Measurements from ENCODE around the gene FASTK. TPM values are rescaled to one million over a fixed set of nuclear protein-coding genes. Genes with fewer than 3 reads are reported as not detected.

FASTK gene
- total and polyA plus RNA-seq, 2 donors (not counting 3 experiments of a cell fraction or from before 2014, with no cell fraction given) = 73.3 to 113 TPM

- Histone ChIP-seq H3K36me3 (ENCODE audit: control insufficient read depth in 2 of 2, extremely low read depth in 1 of 2, insufficient read depth in 2 of 2, low read length in 2 of 2) (peaks cover 0 to 2% of the 10 kb centered on the region in 2 experiments), H3K9ac (replicated peaks; ENCODE audit: extremely low read depth, insufficient read depth, low read length) (no peak overlapping the region), H4K20me1 (replicated peaks; ENCODE audit: control insufficient read depth, extremely low read depth, insufficient read depth, low read length) (no peaks in the 10 kb centered on the region), H3K4me2 (ENCODE audit: insufficient read depth, low read length) (no peak overlapping the region), H2AFZ (ENCODE audit: low read depth, low read length) (no peak overlapping the region), H3K79me2 (ENCODE audit: control insufficient read depth, insufficient read depth, low read length) (peaks cover 72% of the 10 kb centered on the region), H3K9me1 (replicated peaks; ENCODE audit: control insufficient read depth, extremely low read depth, insufficient read depth, low read length) (no peaks in the 10 kb centered on the region), H3K4me3 (replicated peaks in 1 of 3; ENCODE audit: insufficient read depth in 1 of 3, low read depth in 1 of 3, low read length in 3 of 3) (no peak overlapping the region), H3K27me3 (ENCODE audit: control insufficient read depth in 2 of 2, insufficient read depth in 2 of 2, low read length in 2 of 2) (no peaks in the 10 kb centered on the region), H3K9me3 (replicated peaks; ENCODE audit: control insufficient read depth, insufficient read depth, low read length) (no peaks in the 10 kb centered on the region), H3K4me1 (ENCODE audit: control insufficient read depth, extremely low read depth, insufficient read depth, low read length) (peaks cover 17% of the 10 kb centered on the region), H3K27ac (ENCODE audit: insufficient read depth, low read depth, low read length) (no peak overlapping the region)
- intact Hi-C loops (cut with micrococcal nuclease) = loop anchor here (2.0 kb wide), 2 partner anchors 148 to 212 kb away; no protein-coding TSS in a partner anchor
- TF ChIP-seq GATA2 (IDR thresholded peaks at IDR 0.05; ENCODE audit: insufficient read depth, insufficient read length, low read depth, low read length) (no peak), POLR2AphosphoS5 (IDR thresholded peaks at IDR 0.05; ENCODE audit: insufficient read depth, low read depth, low read length) (no peak), CTCF (IDR thresholded peaks at IDR 0.05; ENCODE audit: extremely low read depth in 1 of 2, insufficient read depth in 1 of 2, low read depth in 1 of 2, low read length in 2 of 2) (no peak), JUN (IDR thresholded peaks at IDR 0.05; ENCODE audit: borderline replicate concordance, insufficient read depth, insufficient read length, low read depth) (no peak), FOS (IDR thresholded peaks at IDR 0.05; ENCODE audit: borderline replicate concordance, insufficient read depth, low read length) (no peak), EZH2 (IDR thresholded peaks at IDR 0.05; ENCODE audit: borderline replicate concordance, low read depth, low read length, severe bottlenecking) (no peak), MYC (IDR thresholded peaks at IDR 0.05; ENCODE audit: low read depth, low read length) (no peak), MAX (IDR thresholded peaks at IDR 0.05; ENCODE audit: insufficient read depth, insufficient read length) (no peak), POLR2A (IDR thresholded peaks at IDR 0.05; ENCODE audit: low read depth, low read length) (no peak)
- dilution Hi-C loops (cut with MboI; ENCODE audit: extremely low pct_ligation_motif_present, low sequenced_read_pairs) = no loop called here
- FAIRE-seq (no peak), DNase-seq (ENCODE audit: low read depth, low spot score) (no peak)
- CTCF ChIA-PET = interaction anchor here (0.8 to 4.5 kb wide), 18 partner anchors 8 to 148 kb away, joined by 3 to 26 read pairs (median 6); partner anchors contain the start of genes ABCB8, AGAP3 and FASTK
- POLR2A ChIA-PET = interaction anchor here (0.8 kb wide), 1 partner anchor 21 kb away, joined by 3 read pairs; no protein-coding TSS in a partner anchor
- BruUV-seq (replicated peaks) = no TSS peak
These were observed 29.8 kb upstream of the FASTK start for GRCh38 chr7:151110236-151110940.
